ENCODE measurements around the gene PRM1. TPM values are rescaled to one million over a fixed set of nuclear protein-coding genes. Genes with fewer than 3 reads are reported as not detected.
A peak's percentile ranks its signal among the peaks of the same experiment; 100 is the strongest.

The PRM1 gene
- total RNA-seq, 4 donors from 2014 or later: not detected

- Histone ChIP-seq H3K4me3 (no peak within 1 kb of the TSS), H3K4me1 (no peaks in the 10 kb centered on the region), H3K27me3 (no peaks in the 10 kb centered on the region), H3K36me3 (no peaks in the 10 kb centered on the region), H3K27ac (peak within 1 kb of the TSS in 1 of 2 donors; percentile 9), H3K9me3 (no peaks in the 10 kb centered on the region)
- intact Hi-C loops (cut with DNase I; ENCODE audit: low total_unique reads): no loop called here
- TF ChIP-seq POLR2A (IDR thresholded peaks at IDR 0.05): no peak
- no peak for TF ChIP-seq CTCF (IDR thresholded peaks at IDR 0.05)
- no peak for DNase-seq
Observed at GRCh38 chr16:11272921-11273720, 8.0 kb downstream of the PRM1 start, which contains the start of gene PRM3. Gene PRM3, minus strand, starts transcription at chr16:11273629. Its CDS starts 34 bp downstream, at chr16:11273595.

- intact Hi-C loops (cut with DNase I; ENCODE audit: low total_unique reads): no loop called here
Observed at GRCh38 chr16:11272484-11272883, 8.6 kb downstream of the PRM1 start.

GRCh38 chr16:11271610-11272009, 9.5 kb downstream of the PRM1 start:
- Histone ChIP-seq H3K27ac (no peak overlapping the region), H3K27me3 (no peaks in the 10 kb centered on the region), H3K4me1 (no peaks in the 10 kb centered on the region), H3K4me3 (no peak overlapping the region), H3K9me3 (no peaks in the 10 kb centered on the region), H3K36me3 (no peaks in the 10 kb centered on the region)
- intact Hi-C loops (cut with DNase I; ENCODE audit: low total_unique reads): no loop called here
- DNase-seq: no peak
- no peak for TF ChIP-seq CTCF (IDR thresholded peaks at IDR 0.05)
- TF ChIP-seq POLR2A (IDR thresholded peaks at IDR 0.05): no peak

More at GRCh38 chr16:11272484-11272883, 8.6 kb downstream of the PRM1 start:
- Histone ChIP-seq H3K4me1 (no peaks in the 10 kb centered on the region), H3K4me3 (no peak overlapping the region), H3K27ac (no peak overlapping the region), H3K27me3 (no peaks in the 10 kb centered on the region), H3K9me3 (no peaks in the 10 kb centered on the region), H3K36me3 (no peaks in the 10 kb centered on the region)
- TF ChIP-seq CTCF (IDR thresholded peaks at IDR 0.05) (no peak), POLR2A (IDR thresholded peaks at IDR 0.05) (no peak)
- DNase-seq: no peak

- intact Hi-C loops (cut with DNase I; ENCODE audit: low total_unique reads): no loop called here
- Histone ChIP-seq H3K9me3 (no peaks in the 10 kb centered on the region), H3K27ac (no peak overlapping the region), H3K27me3 (no peaks in the 10 kb centered on the region), H3K4me3 (no peak overlapping the region), H3K4me1 (no peaks in the 10 kb centered on the region), H3K36me3 (no peaks in the 10 kb centered on the region)
- TF ChIP-seq CTCF (IDR thresholded peaks at IDR 0.05) (no peak), POLR2A (IDR thresholded peaks at IDR 0.05) (no peak)
- DNase-seq: no peak
Observed at GRCh38 chr16:11270602-11271162, 10.4 kb downstream of the PRM1 start.

GRCh38 chr16:11268921-11269375, 12.2 kb downstream of the PRM1 start, which contains the start of gene TNP2:
Gene TNP2, minus strand, starts transcription at chr16:11269325. Its CDS starts 63 bp downstream, at chr16:11269262.
- TF ChIP-seq POLR2A (IDR thresholded peaks at IDR 0.05) (no peak), CTCF (IDR thresholded peaks at IDR 0.05) (no peak)
- intact Hi-C loops (cut with DNase I; ENCODE audit: low total_unique reads): no loop called here
- no peaks in the 10 kb centered on the region for H3K9me3 ChIP-seq
- DNase-seq: no peak
- no peaks in the 10 kb centered on the region for H3K36me3 ChIP-seq
- H3K27ac ChIP-seq: no peak within 1 kb of the TSS
- H3K4me3 ChIP-seq: no peak within 1 kb of the TSS
- no peaks in the 10 kb centered on the region for H3K27me3 ChIP-seq
- H3K4me1 ChIP-seq: no peaks in the 10 kb centered on the region
